ENCODE data around the gene GLI3.

The GLI3 gene

DNA sequence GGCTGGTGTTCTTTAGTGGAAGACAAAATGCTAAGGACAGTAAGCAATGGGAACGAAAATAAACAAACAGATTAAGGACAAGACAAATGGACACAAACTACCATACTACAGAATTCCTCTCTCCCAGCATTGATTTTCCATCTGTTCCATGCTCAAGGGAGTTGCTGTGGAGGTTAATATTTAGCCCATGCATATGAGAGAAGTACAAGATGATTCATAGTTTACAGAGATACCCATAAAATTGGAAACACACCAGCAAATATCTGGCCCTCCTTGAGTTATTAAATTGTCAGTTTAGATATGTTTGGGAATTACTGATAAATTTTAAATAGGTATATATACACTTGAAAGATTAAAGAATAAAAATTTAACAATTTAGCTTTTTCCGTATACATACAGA is 69.8 kb downstream of the GLI3 start:
- Histone ChIP-seq H3K27me3 (ENCODE audit: insufficient read depth, low read length, poor library complexity, severe bottlenecking) (no peaks in the 10 kb centered on the region), H3K79me2 (ENCODE audit: insufficient read depth, low read length) (no peaks in the 10 kb centered on the region), H3K4me1 (ENCODE audit: insufficient read depth, low read length, poor library complexity, severe bottlenecking) (no peaks in the 10 kb centered on the region), H3K9ac (ENCODE audit: low read depth, low read length, poor library complexity, severe bottlenecking) (no peak overlapping the region), H3K4me2 (ENCODE audit: low read depth, low read length, poor library complexity, severe bottlenecking) (no peak overlapping the region), H3K9me3 (ENCODE audit: insufficient read depth, low read depth, low read length) (no peaks in the 10 kb centered on the region), H3F3A (ENCODE audit: low read depth) (no peaks in the 10 kb centered on the region), H4K20me1 (ENCODE audit: insufficient read depth, low read length, poor library complexity, severe bottlenecking) (no peaks in the 10 kb centered on the region), H3K9me2 (replicated peaks; ENCODE audit: low read depth, low read length) (no peaks in the 10 kb centered on the region), H2AFZ (ENCODE audit: low read length) (no peak overlapping the region), H3K36me3 (ENCODE audit: insufficient read depth, low read length) (no peaks in the 10 kb centered on the region), H3K4me3 (ENCODE audit: low read length, poor library complexity, severe bottlenecking) (no peak overlapping the region)
- no peak for TF ChIP-seq CTCF (conservative IDR thresholded peaks at IDR 0.05; ENCODE audit: low read length)
- no peak for TF ChIP-seq EZH2phosphoT487 (IDR thresholded peaks at IDR 0.05; ENCODE audit: borderline replicate concordance)

DNA sequence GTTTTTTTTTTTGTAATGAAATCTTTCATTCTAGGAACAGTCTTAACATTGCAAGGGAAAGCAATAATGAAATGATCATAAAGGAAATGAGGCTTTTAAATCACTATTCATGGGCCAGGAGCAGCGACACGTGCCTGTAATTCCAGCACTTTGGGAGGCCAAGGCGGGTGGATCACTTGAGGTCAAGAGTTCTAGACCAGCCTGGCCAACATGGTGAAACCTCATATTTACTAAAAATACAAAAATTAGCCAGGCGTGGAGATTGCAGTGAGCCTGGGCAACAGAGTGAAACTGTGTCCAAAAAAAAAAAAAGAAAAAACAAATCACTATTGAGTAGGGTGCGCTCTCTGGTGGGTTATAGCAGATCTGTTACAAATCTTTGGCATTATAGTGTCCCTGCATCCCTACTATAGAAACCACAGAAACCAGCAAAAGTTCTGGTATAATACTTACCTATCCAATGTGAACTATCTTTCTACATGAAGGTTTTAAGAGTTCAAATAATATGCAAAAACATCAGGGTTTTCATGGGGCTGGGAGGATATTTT is 72.1 kb downstream of the GLI3 start:
- no peak overlapping the region for H3K9ac ChIP-seq (ENCODE audit: low read depth, low read length, poor library complexity, severe bottlenecking)
- no peaks in the 10 kb centered on the region for H3K79me2 ChIP-seq (ENCODE audit: insufficient read depth, low read length)
- H3K4me1 ChIP-seq (ENCODE audit: insufficient read depth, low read length, poor library complexity, severe bottlenecking) = no peaks in the 10 kb centered on the region
- no peaks in the 10 kb centered on the region for H3K9me2 ChIP-seq (replicated peaks; ENCODE audit: low read depth, low read length)
- no peak overlapping the region for H2AFZ ChIP-seq (ENCODE audit: low read length)
- H3K4me3 ChIP-seq (ENCODE audit: low read length, poor library complexity, severe bottlenecking) = no peak overlapping the region
- no peak overlapping the region for H3K4me2 ChIP-seq (ENCODE audit: low read depth, low read length, poor library complexity, severe bottlenecking)
- H4K20me1 ChIP-seq (ENCODE audit: insufficient read depth, low read length, poor library complexity, severe bottlenecking) = no peaks in the 10 kb centered on the region
- H3K36me3 ChIP-seq (ENCODE audit: insufficient read depth, low read length) = no peaks in the 10 kb centered on the region
- TF ChIP-seq CTCF (conservative IDR thresholded peaks at IDR 0.05; ENCODE audit: low read length) = no peak
- TF ChIP-seq EZH2phosphoT487 (IDR thresholded peaks at IDR 0.05; ENCODE audit: borderline replicate concordance) = no peak
- H3F3A ChIP-seq (ENCODE audit: low read depth) = no peaks in the 10 kb centered on the region
- no peaks in the 10 kb centered on the region for H3K9me3 ChIP-seq (ENCODE audit: insufficient read depth, low read depth, low read length)
- H3K27me3 ChIP-seq (ENCODE audit: insufficient read depth, low read length, poor library complexity, severe bottlenecking) = no peaks in the 10 kb centered on the region

- H4K20me1 ChIP-seq (ENCODE audit: insufficient read depth, low read length, poor library complexity, severe bottlenecking) = no peaks in the 10 kb centered on the region
- H3K4me1 ChIP-seq (ENCODE audit: insufficient read depth, low read length, poor library complexity, severe bottlenecking) = no peaks in the 10 kb centered on the region
- no peaks in the 10 kb centered on the region for H3K9me3 ChIP-seq (ENCODE audit: insufficient read depth, low read depth, low read length)
- H3K9me2 ChIP-seq (replicated peaks; ENCODE audit: low read depth, low read length) = no peaks in the 10 kb centered on the region
- H2AFZ ChIP-seq (ENCODE audit: low read length) = no peak overlapping the region
- H3K4me2 ChIP-seq (ENCODE audit: low read depth, low read length, poor library complexity, severe bottlenecking) = no peak overlapping the region
- H3K9ac ChIP-seq (ENCODE audit: low read depth, low read length, poor library complexity, severe bottlenecking) = no peak overlapping the region
- H3K36me3 ChIP-seq (ENCODE audit: insufficient read depth, low read length) = no peaks in the 10 kb centered on the region
- no peaks in the 10 kb centered on the region for H3K79me2 ChIP-seq (ENCODE audit: insufficient read depth, low read length)
- no peak overlapping the region for H3K4me3 ChIP-seq (ENCODE audit: low read length, poor library complexity, severe bottlenecking)
- H3F3A ChIP-seq (ENCODE audit: low read depth) = no peaks in the 10 kb centered on the region
- no peaks in the 10 kb centered on the region for H3K27me3 ChIP-seq (ENCODE audit: insufficient read depth, low read length, poor library complexity, severe bottlenecking)
- TF ChIP-seq CTCF (conservative IDR thresholded peaks at IDR 0.05; ENCODE audit: low read length) (no peak), EZH2phosphoT487 (IDR thresholded peaks at IDR 0.05; ENCODE audit: borderline replicate concordance) (no peak)
These were observed 74.3 kb downstream of the GLI3 start for GRCh38 chr7:42162560-42163325.

Data from Loucy (cell line).